HepG2 (cell line): ENCODE data around the gene DPH2. TPM values are rescaled to one million over a fixed set of nuclear protein-coding genes. Genes with fewer than 3 reads are reported as not detected.

ENCODE experiments used
- ATF1 ChIP-seq: IDR thresholded peaks from 2 replicates; pipeline ENCODE4 v1.6.1; 2016; ENCODE audit warnings: mild to moderate bottlenecking, control low read depth
- CBX2 ChIP-seq, 2 experiments: fragments of 200-600 bp in 1 of 2; sonication (generic); formaldehyde crosslinking in 1 of 2; IDR thresholded peaks; 2 replicates each; pipeline versions ENCODE4 v1.7.0 to v1.8.1; 2018 to 2022; ENCODE audit warnings: low read depth in 2 of 2, low read length in 1 of 2, mild to moderate bottlenecking in 1 of 2, missing genetic modification reagents in 1 of 2
- FOSL2 ChIP-seq: sonication (generic); formaldehyde crosslinking; IDR thresholded peaks from 2 replicates; pipeline ENCODE4 v1.4.0; 2020; ENCODE audit warnings: missing genetic modification reagents
- GATA4 ChIP-seq: sonication (generic); IDR thresholded peaks from 2 replicates; pipeline ENCODE4 v1.6.1; 2016; ENCODE audit warnings: antibody characterized with exemption, low read depth, borderline replicate concordance
- HDAC6 ChIP-seq: fragments of 200-600 bp; sonication (generic); IDR thresholded peaks from 2 replicates; pipeline ENCODE4 v1.7.0; 2017; ENCODE audit warnings: mild to moderate bottlenecking, antibody characterized with exemption, low read length, low read depth
- SATB2 ChIP-seq: sonication (generic); formaldehyde crosslinking; IDR thresholded peaks from 2 replicates; pipeline ENCODE4 v1.5.0; 2020; ENCODE audit warnings: missing genetic modification reagents
- TMF1 ChIP-seq: sonication (generic); formaldehyde crosslinking; IDR thresholded peaks from 2 replicates; pipeline ENCODE4 v1.8.1; 2022; ENCODE audit warnings: low read depth, missing genetic modification reagents
- ZFY ChIP-seq: sonication (generic); formaldehyde crosslinking; IDR thresholded peaks from 2 replicates; pipeline ENCODE4 v1.4.0; 2020; ENCODE audit warnings: missing genetic modification reagents
- ZKSCAN5 ChIP-seq: sonication (generic); formaldehyde crosslinking; IDR thresholded peaks from 2 replicates; pipeline ENCODE4 v1.5.1; 2020; ENCODE audit warnings: mild to moderate bottlenecking, missing genetic modification reagents
- ZNF451 ChIP-seq: sonication (generic); formaldehyde crosslinking; IDR thresholded peaks from 2 replicates; pipeline ENCODE4 v1.5.0; 2020; ENCODE audit warnings: mild to moderate bottlenecking, missing genetic modification reagents
- ZNF605 ChIP-seq: sonication (generic); formaldehyde crosslinking; IDR thresholded peaks from 2 replicates; pipeline ENCODE4 v1.8.0; 2022; ENCODE audit warnings: mild to moderate bottlenecking, missing genetic modification reagents
- ZSCAN22 ChIP-seq: sonication (generic); formaldehyde crosslinking; IDR thresholded peaks from 2 replicates; pipeline ENCODE4 v1.4.0; 2020; ENCODE audit warnings: mild to moderate bottlenecking, missing genetic modification reagents
- ZSCAN30 ChIP-seq: sonication (generic); formaldehyde crosslinking; IDR thresholded peaks from 2 replicates; pipeline ENCODE4 v1.5.0; 2020; ENCODE audit warnings: mild to moderate bottlenecking, missing genetic modification reagents
- polyA plus RNA-seq, 8 experiments: library from polyadenylated mRNA; depleted of rRNA in 3 of 8; stranded (reverse) in 7 of 8; unstranded in 1 of 8; fragments of >200 nt; fragmentation: Illumina TruSeq in 4 of 8; extraction: Trizol in 4 of 8; gene quantifications; 2 replicates each; pipeline versions ENCODE4 v1.2.1 to v1.2.3, GENCODE V29; 2011 to 2016; ENCODE audit warnings: low read depth in 4 of 8, missing spikeins in 1 of 8, mixed read lengths in 1 of 8; ENCODE audit not compliant: insufficient read depth in 1 of 8
- total RNA-seq, 5 experiments: library from RNA; depleted of rRNA; stranded (reverse); fragments of >200 nt; fragmentation: Illumina TruSeq; extraction: Trizol; gene quantifications; 2 replicates each; pipeline ENCODE4 v1.2.3, GENCODE V29; 2016; ENCODE audit warnings: low read depth in 1 of 5
- TF ChIP-seq, protein P1 (sequence below), 2 experiments: sonication (generic) in 1 of 2; formaldehyde crosslinking in 1 of 2; IDR thresholded peaks; 2 replicates each; pipeline versions ENCODE4 v1.4.0 to v1.6.1; 2018 to 2020; ENCODE audit warnings: missing genetic modification reagents in 2 of 2, borderline replicate concordance in 1 of 2, low read depth in 1 of 2, mild to moderate bottlenecking in 1 of 2, missing biosample characterization in 1 of 2
- TF ChIP-seq, protein P2 (sequence below): sonication (generic); formaldehyde crosslinking; IDR thresholded peaks from 2 replicates; pipeline ENCODE4 v1.4.0; 2020; ENCODE audit warnings: missing genetic modification reagents

The DPH2 gene
- total and polyA plus RNA-seq, 2 of the 13 experiments (the other 11 are each of a cell fraction or from before 2014, with no cell fraction given): 32.2 to 38.3 TPM

DNA sequence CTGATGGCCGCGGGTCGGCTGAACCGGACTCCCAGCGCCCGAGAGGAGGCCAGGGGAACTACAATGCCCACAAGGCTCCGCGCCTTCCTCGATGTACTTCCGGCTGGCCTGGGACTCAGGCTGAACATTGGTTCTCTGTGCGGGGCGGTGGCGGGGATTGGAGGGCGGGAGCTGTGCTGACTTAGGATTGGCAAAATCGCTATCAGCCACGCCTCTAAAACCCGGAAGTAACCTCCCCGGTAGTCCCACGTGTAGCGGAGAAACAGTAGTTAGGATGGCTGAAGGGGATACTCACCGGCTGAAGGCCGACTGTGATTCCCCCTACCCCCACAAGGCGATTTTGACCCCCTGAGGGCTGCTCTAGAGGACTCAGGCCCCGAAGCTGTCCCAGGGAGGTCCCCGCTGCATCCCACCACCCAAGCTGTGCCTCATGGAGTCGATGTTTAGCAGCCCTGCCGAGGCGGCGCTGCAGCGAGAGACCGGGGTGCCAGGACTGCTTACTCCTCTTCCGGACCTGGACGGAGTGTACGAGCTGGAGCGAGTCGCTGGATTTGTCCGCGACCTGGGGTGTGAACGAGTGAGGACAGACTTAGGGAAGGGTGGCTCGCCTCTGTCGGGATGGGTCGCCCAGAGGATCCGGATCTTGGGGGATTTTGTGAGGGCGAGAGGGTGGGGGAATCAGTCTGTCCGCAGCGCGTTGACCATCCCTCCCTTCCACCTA lies at the start of gene DPH2 (continued):
- TF ChIP-seq ZSCAN22 (CRISPR knock-in tag) (no peak), SATB2 (CRISPR knock-in tag) (no peak), ZKSCAN5 (CRISPR knock-in tag) (no peak), ZSCAN30 (no peak), ZNF451 (CRISPR knock-in tag) (no peak), CBX2 (IDR thresholded peaks at IDR 0.05; ENCODE audit: low read depth, low read length) (no peak), CBX2 (CRISPR knock-in tag; IDR thresholded peaks at IDR 0.05; ENCODE audit: low read depth) (no peak), TMF1 (CRISPR knock-in tag) (no peak), HDAC6 (no peak), ATF1 (CRISPR knock-in tag) (peak; percentile 55; the same call in 1 of the 2 replicates), GATA4 (no peak), FOSL2 (CRISPR knock-in tag) (0 out of 2 replicates have a peak, but pooled peaks have one; percentile 18), ZNF605 (CRISPR knock-in tag) (no peak), ZFY (peak; percentile 75)
- TF ChIP-seq, protein P1, sequence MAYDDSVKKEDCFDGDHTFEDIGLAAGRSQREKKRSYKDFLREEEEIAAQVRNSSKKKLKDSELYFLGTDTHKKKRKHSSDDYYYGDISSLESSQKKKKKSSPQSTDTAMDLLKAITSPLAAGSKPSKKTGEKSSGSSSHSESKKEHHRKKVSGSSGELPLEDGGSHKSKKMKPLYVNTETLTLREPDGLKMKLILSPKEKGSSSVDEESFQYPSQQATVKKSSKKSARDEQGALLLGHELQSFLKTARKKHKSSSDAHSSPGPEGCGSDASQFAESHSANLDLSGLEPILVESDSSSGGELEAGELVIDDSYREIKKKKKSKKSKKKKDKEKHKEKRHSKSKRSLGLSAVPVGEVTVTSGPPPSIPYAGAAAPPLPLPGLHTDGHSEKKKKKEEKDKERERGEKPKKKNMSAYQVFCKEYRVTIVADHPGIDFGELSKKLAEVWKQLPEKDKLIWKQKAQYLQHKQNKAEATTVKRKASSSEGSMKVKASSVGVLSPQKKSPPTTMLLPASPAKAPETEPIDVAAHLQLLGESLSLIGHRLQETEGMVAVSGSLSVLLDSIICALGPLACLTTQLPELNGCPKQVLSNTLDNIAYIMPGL (CRISPR knock-in tag; IDR thresholded peaks at IDR 0.05; ENCODE audit: borderline replicate concordance in 1 of 2, low read depth in 1 of 2): no peak
- TF ChIP-seq, protein P2, sequence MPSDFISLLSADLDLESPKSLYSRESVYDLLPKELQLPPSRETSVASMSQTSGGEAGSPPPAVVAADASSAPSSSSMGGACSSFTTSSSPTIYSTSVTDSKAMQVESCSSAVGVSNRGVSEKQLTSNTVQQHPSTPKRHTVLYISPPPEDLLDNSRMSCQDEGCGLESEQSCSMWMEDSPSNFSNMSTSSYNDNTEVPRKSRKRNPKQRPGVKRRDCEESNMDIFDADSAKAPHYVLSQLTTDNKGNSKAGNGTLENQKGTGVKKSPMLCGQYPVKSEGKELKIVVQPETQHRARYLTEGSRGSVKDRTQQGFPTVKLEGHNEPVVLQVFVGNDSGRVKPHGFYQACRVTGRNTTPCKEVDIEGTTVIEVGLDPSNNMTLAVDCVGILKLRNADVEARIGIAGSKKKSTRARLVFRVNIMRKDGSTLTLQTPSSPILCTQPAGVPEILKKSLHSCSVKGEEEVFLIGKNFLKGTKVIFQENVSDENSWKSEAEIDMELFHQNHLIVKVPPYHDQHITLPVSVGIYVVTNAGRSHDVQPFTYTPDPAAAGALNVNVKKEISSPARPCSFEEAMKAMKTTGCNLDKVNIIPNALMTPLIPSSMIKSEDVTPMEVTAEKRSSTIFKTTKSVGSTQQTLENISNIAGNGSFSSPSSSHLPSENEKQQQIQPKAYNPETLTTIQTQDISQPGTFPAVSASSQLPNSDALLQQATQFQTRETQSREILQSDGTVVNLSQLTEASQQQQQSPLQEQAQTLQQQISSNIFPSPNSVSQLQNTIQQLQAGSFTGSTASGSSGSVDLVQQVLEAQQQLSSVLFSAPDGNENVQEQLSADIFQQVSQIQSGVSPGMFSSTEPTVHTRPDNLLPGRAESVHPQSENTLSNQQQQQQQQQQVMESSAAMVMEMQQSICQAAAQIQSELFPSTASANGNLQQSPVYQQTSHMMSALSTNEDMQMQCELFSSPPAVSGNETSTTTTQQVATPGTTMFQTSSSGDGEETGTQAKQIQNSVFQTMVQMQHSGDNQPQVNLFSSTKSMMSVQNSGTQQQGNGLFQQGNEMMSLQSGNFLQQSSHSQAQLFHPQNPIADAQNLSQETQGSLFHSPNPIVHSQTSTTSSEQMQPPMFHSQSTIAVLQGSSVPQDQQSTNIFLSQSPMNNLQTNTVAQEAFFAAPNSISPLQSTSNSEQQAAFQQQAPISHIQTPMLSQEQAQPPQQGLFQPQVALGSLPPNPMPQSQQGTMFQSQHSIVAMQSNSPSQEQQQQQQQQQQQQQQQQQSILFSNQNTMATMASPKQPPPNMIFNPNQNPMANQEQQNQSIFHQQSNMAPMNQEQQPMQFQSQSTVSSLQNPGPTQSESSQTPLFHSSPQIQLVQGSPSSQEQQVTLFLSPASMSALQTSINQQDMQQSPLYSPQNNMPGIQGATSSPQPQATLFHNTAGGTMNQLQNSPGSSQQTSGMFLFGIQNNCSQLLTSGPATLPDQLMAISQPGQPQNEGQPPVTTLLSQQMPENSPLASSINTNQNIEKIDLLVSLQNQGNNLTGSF (CRISPR knock-in tag): no peak
